ENCODE measurements around the gene SLAMF1.
"Not testable (repeated sequence)": the region's sequence is repeated elsewhere in the genome, so short reads cannot be mapped to it uniquely, and the experiment has no call there.

The SLAMF1 gene

DNA sequence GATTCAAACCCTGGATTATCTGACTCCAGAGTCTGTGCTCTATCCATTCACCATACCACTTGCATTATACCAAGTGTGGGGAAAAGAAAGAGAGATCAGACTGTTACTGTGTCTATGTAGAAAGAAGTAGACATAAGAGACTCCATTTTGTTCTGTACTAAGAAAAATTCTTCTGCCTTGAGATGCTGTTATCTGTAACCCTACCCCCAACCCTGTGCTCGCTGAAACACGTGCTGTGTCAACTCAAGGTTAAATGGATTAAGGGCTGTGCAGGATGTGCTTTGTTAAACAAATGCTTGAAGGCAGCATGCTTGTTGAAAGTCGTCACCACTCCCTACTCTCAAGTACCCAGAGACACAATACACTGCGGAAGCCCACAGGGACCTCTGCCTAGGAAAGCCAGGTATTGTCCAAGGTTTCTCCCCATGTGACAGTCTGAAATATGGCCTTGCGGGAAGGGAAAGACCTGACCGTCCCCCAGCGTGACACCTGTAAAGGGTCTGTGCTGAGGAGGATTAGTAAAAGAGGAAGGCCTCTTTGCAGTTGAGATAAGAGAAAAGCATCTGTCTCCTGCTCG, 5.3 kb upstream of the SLAMF1 start:
- not testable (repeated sequence) for H3K4me3 ChIP-seq (ENCODE audit: low read depth in 1 of 2, low read length in 2 of 2)

GRCh38 chr1:160651433-160652064, 4.7 kb upstream of the SLAMF1 start:
- Histone ChIP-seq H3K4me1 (ENCODE audit: control insufficient read depth in 1 of 2, insufficient read depth in 2 of 2, low read length in 2 of 2) (peaks cover 0 to 2% of the 10 kb centered on the region in 2 donors), H3K4me3 (ENCODE audit: low read depth in 1 of 2, low read length in 2 of 2) (no peak overlapping the region), H3K27me3 (ENCODE audit: control insufficient read depth in 1 of 2, insufficient read depth in 2 of 2, low read length in 2 of 2) (no peaks in the 10 kb centered on the region), H3K36me3 (ENCODE audit: control insufficient read depth in 1 of 2, insufficient read depth in 2 of 2, low read length in 2 of 2) (no peaks in the 10 kb centered on the region), H3K27ac (ENCODE audit: low read depth, low read length) (no peak overlapping the region), H3K9ac (ENCODE audit: low read depth in 1 of 2, low read length in 2 of 2) (no peak overlapping the region), H3K9me3 (ENCODE audit: control insufficient read depth in 1 of 2, low read length in 2 of 2) (no peaks in the 10 kb centered on the region)

More for the DNA sequence above, 5.3 kb upstream of the SLAMF1 start:
- H3K27me3 ChIP-seq (ENCODE audit: control insufficient read depth in 1 of 2, insufficient read depth in 2 of 2, low read length in 2 of 2); H3K9ac ChIP-seq (ENCODE audit: low read depth in 1 of 2, low read length in 2 of 2); H3K36me3 ChIP-seq (ENCODE audit: control insufficient read depth in 1 of 2, insufficient read depth in 2 of 2, low read length in 2 of 2); H3K9me3 ChIP-seq (ENCODE audit: control insufficient read depth in 1 of 2, low read length in 2 of 2); H3K27ac ChIP-seq (ENCODE audit: low read depth, low read length); H3K4me1 ChIP-seq (ENCODE audit: control insufficient read depth in 1 of 2, insufficient read depth in 2 of 2, low read length in 2 of 2): not testable (repeated sequence)

DNA sequence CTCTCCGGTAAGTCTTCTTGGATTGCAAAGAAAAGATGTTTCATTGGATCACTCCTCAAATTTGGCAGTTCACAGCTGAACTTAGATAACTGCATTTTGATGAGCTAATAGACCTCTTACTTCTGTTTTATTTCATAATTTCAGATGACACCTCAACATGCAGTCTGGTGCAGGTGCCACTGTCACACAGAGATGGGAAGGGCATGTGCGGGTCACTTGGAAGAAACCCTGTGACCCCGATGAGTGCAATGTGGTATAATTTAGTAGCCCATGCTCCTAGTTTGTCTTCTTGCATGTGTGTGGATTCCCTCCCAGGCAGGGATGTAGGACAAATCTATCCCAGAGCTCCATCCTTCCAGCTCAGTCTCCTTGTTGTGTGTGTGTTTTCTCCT, 481 bp upstream of the SLAMF1 start:
- peak overlapping the region; percentile 55 to 68 for H3K4me3 ChIP-seq (ENCODE audit: low read depth in 1 of 2, low read length in 2 of 2)

GRCh38 chr1:160646180-160646579, 664 bp downstream of the SLAMF1 start:
- Histone ChIP-seq H3K27ac (ENCODE audit: low read depth, low read length) (no peak overlapping the region), H3K4me3 (ENCODE audit: low read depth in 1 of 2, low read length in 2 of 2) (peak overlapping the region; percentile 55 to 68), H3K4me1 (ENCODE audit: control insufficient read depth in 1 of 2, insufficient read depth in 2 of 2, low read length in 2 of 2) (peaks cover 0 to 2% of the 10 kb centered on the region in 2 donors), H3K27me3 (ENCODE audit: control insufficient read depth in 1 of 2, insufficient read depth in 2 of 2, low read length in 2 of 2) (no peaks in the 10 kb centered on the region), H3K9me3 (ENCODE audit: control insufficient read depth in 1 of 2, low read length in 2 of 2) (no peaks in the 10 kb centered on the region), H3K36me3 (ENCODE audit: control insufficient read depth in 1 of 2, insufficient read depth in 2 of 2, low read length in 2 of 2) (no peaks in the 10 kb centered on the region), H3K9ac (ENCODE audit: low read depth in 1 of 2, low read length in 2 of 2) (peak overlapping the region; percentile 31 to 58)

More for the DNA sequence above, 481 bp upstream of the SLAMF1 start:
- H3K9me3 ChIP-seq (ENCODE audit: control insufficient read depth in 1 of 2, low read length in 2 of 2): no peaks in the 10 kb centered on the region
- H3K4me1 ChIP-seq (ENCODE audit: control insufficient read depth in 1 of 2, insufficient read depth in 2 of 2, low read length in 2 of 2): peaks cover 0 to 2% of the 10 kb centered on the region in 2 donors
- H3K27me3 ChIP-seq (ENCODE audit: control insufficient read depth in 1 of 2, insufficient read depth in 2 of 2, low read length in 2 of 2): no peaks in the 10 kb centered on the region
- H3K27ac ChIP-seq (ENCODE audit: low read depth, low read length): no peak overlapping the region
- peak overlapping the region in 1 of 2 donors; percentile 58 for H3K9ac ChIP-seq (ENCODE audit: low read depth in 1 of 2, low read length in 2 of 2)
- no peaks in the 10 kb centered on the region for H3K36me3 ChIP-seq (ENCODE audit: control insufficient read depth in 1 of 2, insufficient read depth in 2 of 2, low read length in 2 of 2)

DNA sequence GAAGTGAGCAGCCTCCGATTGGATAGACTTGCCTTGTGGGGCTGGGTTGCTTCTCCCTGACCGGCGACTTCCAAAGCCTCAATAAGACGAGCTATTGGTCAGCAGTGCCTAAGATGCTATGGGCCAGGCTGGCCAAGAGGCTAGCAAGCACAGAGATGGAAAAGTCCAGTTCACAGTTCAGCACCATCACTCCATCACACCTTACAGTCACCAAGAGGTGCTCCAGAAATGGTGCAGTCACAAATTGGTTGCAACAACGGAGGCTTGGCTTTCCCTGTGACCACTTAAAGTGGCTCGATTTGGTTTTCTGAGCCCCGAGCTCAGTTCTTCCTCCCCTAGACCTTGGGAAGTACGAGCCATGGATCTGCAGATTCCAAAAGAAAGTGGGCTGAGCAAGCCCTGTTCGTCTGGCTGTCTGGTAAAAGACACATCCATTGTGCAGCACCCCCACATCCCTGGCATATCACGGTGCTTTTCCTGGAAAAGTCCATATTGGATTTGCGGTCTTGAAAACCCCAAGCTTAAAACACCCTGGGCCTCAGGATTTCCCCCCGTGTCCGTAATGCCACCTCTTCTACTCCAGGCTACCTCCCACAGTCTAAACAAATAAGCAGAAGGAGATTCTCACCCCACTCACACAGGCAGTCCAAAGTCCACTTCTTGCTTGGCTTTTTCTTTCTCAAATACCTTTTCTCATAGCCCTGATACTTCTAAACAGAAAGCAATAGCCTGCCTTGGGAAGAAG, 1.3 kb downstream of the SLAMF1 start:
- Histone ChIP-seq H3K9ac (ENCODE audit: low read depth in 1 of 2, low read length in 2 of 2) (peak overlapping the region; percentile 31 to 58), H3K36me3 (ENCODE audit: control insufficient read depth in 1 of 2, insufficient read depth in 2 of 2, low read length in 2 of 2) (no peaks in the 10 kb centered on the region), H3K27me3 (ENCODE audit: control insufficient read depth in 1 of 2, insufficient read depth in 2 of 2, low read length in 2 of 2) (no peaks in the 10 kb centered on the region), H3K9me3 (ENCODE audit: control insufficient read depth in 1 of 2, low read length in 2 of 2) (no peaks in the 10 kb centered on the region), H3K27ac (ENCODE audit: low read depth, low read length) (no peak overlapping the region), H3K4me3 (ENCODE audit: low read depth in 1 of 2, low read length in 2 of 2) (peak overlapping the region; percentile 55 to 68), H3K4me1 (ENCODE audit: control insufficient read depth in 1 of 2, insufficient read depth in 2 of 2, low read length in 2 of 2) (peaks cover 0 to 2% of the 10 kb centered on the region in 2 donors)

GRCh38 chr1:160644399-160644798, 2.4 kb downstream of the SLAMF1 start:
- peak overlapping the region; percentile 19 to 68 for H3K4me3 ChIP-seq (ENCODE audit: low read depth in 1 of 2, low read length in 2 of 2)
- H3K27ac ChIP-seq (ENCODE audit: low read depth, low read length): no peak overlapping the region
- H3K27me3 ChIP-seq (ENCODE audit: control insufficient read depth in 1 of 2, insufficient read depth in 2 of 2, low read length in 2 of 2): no peaks in the 10 kb centered on the region
- no peaks in the 10 kb centered on the region for H3K36me3 ChIP-seq (ENCODE audit: control insufficient read depth in 1 of 2, insufficient read depth in 2 of 2, low read length in 2 of 2)
- H3K9me3 ChIP-seq (ENCODE audit: control insufficient read depth in 1 of 2, low read length in 2 of 2): no peaks in the 10 kb centered on the region
- peaks cover 0 to 9% of the 10 kb centered on the region in 2 donors for H3K4me1 ChIP-seq (ENCODE audit: control insufficient read depth in 1 of 2, insufficient read depth in 2 of 2, low read length in 2 of 2)
- peak overlapping the region in 1 of 2 donors; percentile 31 for H3K9ac ChIP-seq (ENCODE audit: low read depth in 1 of 2, low read length in 2 of 2)

DNA sequence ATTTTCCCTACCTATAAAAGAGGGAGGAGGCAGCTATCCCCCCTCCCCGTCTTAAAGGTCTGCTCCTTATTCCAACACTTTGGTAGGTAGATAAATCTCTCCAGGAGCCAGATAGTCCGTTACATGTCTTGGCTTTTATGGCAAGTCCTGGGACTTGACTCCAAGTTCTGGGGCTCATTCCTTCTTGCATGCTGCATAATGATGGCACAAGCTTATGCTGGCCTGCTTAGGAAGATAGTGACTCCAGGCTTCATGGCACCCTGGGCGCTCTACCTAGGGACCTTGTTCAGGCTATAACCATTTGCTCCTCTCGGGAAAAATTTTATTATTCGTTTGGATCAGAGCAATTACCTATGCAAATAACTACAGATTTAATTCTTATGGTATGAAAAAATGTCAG, 3.7 kb downstream of the SLAMF1 start:
- Histone ChIP-seq H3K27ac (ENCODE audit: low read depth, low read length) (no peak overlapping the region), H3K27me3 (ENCODE audit: control insufficient read depth in 1 of 2, insufficient read depth in 2 of 2, low read length in 2 of 2) (no peaks in the 10 kb centered on the region), H3K9me3 (ENCODE audit: control insufficient read depth in 1 of 2, low read length in 2 of 2) (no peaks in the 10 kb centered on the region), H3K9ac (ENCODE audit: low read depth in 1 of 2, low read length in 2 of 2) (no peak overlapping the region), H3K4me3 (ENCODE audit: low read depth in 1 of 2, low read length in 2 of 2) (no peak overlapping the region), H3K36me3 (ENCODE audit: control insufficient read depth in 1 of 2, insufficient read depth in 2 of 2, low read length in 2 of 2) (no peaks in the 10 kb centered on the region), H3K4me1 (ENCODE audit: control insufficient read depth in 1 of 2, insufficient read depth in 2 of 2, low read length in 2 of 2) (peaks cover 7% of the 10 kb centered on the region in 2 donors)

- no peaks in the 10 kb centered on the region for H3K27me3 ChIP-seq (ENCODE audit: control insufficient read depth in 1 of 2, insufficient read depth in 2 of 2, low read length in 2 of 2)
- no peak overlapping the region for H3K27ac ChIP-seq (ENCODE audit: low read depth, low read length)
- H3K9me3 ChIP-seq (ENCODE audit: control insufficient read depth in 1 of 2, low read length in 2 of 2): no peaks in the 10 kb centered on the region
- H3K4me1 ChIP-seq (ENCODE audit: control insufficient read depth in 1 of 2, insufficient read depth in 2 of 2, low read length in 2 of 2): peaks cover 7 to 10% of the 10 kb centered on the region in 2 donors
- no peak overlapping the region for H3K4me3 ChIP-seq (ENCODE audit: low read depth in 1 of 2, low read length in 2 of 2)
- no peaks in the 10 kb centered on the region for H3K36me3 ChIP-seq (ENCODE audit: control insufficient read depth in 1 of 2, insufficient read depth in 2 of 2, low read length in 2 of 2)
- H3K9ac ChIP-seq (ENCODE audit: low read depth in 1 of 2, low read length in 2 of 2): peak overlapping the region in 1 of 2 donors; percentile 2
Measured at GRCh38 chr1:160642281-160642644, 4.6 kb downstream of the SLAMF1 start.

- no peak overlapping the region for H3K27ac ChIP-seq (ENCODE audit: low read depth, low read length)
- no peaks in the 10 kb centered on the region for H3K36me3 ChIP-seq (ENCODE audit: control insufficient read depth in 1 of 2, insufficient read depth in 2 of 2, low read length in 2 of 2)
- H3K9ac ChIP-seq (ENCODE audit: low read depth in 1 of 2, low read length in 2 of 2): peak overlapping the region in 1 of 2 donors; percentile 2
- H3K4me1 ChIP-seq (ENCODE audit: control insufficient read depth in 1 of 2, insufficient read depth in 2 of 2, low read length in 2 of 2): peaks cover 7 to 15% of the 10 kb centered on the region in 2 donors
- no peaks in the 10 kb centered on the region for H3K27me3 ChIP-seq (ENCODE audit: control insufficient read depth in 1 of 2, insufficient read depth in 2 of 2, low read length in 2 of 2)
- no peaks in the 10 kb centered on the region for H3K9me3 ChIP-seq (ENCODE audit: control insufficient read depth in 1 of 2, low read length in 2 of 2)
- H3K4me3 ChIP-seq (ENCODE audit: low read depth in 1 of 2, low read length in 2 of 2): no peak overlapping the region
Measured at GRCh38 chr1:160641323-160642280, 5.2 kb downstream of the SLAMF1 start.
